Endothelial cell of umbilical vein (primary cell): Measurements from ENCODE around the gene ATP5IF1. TPM values are rescaled to one million over a fixed set of nuclear protein-coding genes. Genes with fewer than 3 reads are reported as not detected.

ENCODE experiments used
- BruUV-seq: library from RNA; stranded (reverse); fragments of 400-500 nt; replicated peaks from 2 replicates; lab custom pipeline; 2021; lab: Mats Ljungman, UMichigan
- CTCF ChIA-PET: fragments of 300-600, 350-600 bp; sonication (Branson Sonifier 250); formaldehyde crosslinking; loops from one replicate; lab custom pipeline; 2021; ENCODE audit warnings: antibody characterized with exemption, inconsistent platforms; lab: Charles Lee
- POLR2A ChIA-PET: fragments of 300-600, 350-600 bp; sonication (Branson Sonifier 250); formaldehyde crosslinking; loops from one replicate; lab custom pipeline; 2021; ENCODE audit warnings: antibody characterized with exemption, inconsistent platforms; lab: Charles Lee
- DNase-seq: peaks from one replicate; pipeline ENCODE4 v3.0.0-alpha.2; 2011; ENCODE audit warnings: low read depth, low spot score
- FAIRE-seq: peaks from 2 replicates; lab custom pipeline; 2011; peaks lifted over from hg19 to GRCh38; lab: Jason Lieb, UNC
- H2AFZ ChIP-seq: 2 replicates; pipeline ENCODE4 v1.6.0; 2012; ENCODE audit warnings: low read depth, low read length, control low read depth, inconsistent platforms
- H3K27ac ChIP-seq: 2 replicates; pipeline ENCODE4 v1.5.1; 2011; ENCODE audit warnings: low read depth, mild to moderate bottlenecking, control low read depth, low read length, moderate library complexity; ENCODE audit not compliant: insufficient read depth
- H3K27me3 ChIP-seq, 2 experiments: 2 replicates each; pipeline versions ENCODE4 v1.6.0 to v1.6.1; 2011; ENCODE audit warnings: low read length in 2 of 2, mixed read lengths in 1 of 2; ENCODE audit not compliant: control insufficient read depth in 2 of 2, insufficient read depth in 2 of 2
- H3K36me3 ChIP-seq, 2 experiments: 2 replicates in 1 of 2; 3 replicates in 1 of 2; pipeline ENCODE4 v1.5.1; 2011; ENCODE audit warnings: low read length in 2 of 2, mild to moderate bottlenecking in 1 of 2, moderate library complexity in 1 of 2; ENCODE audit not compliant: control insufficient read depth in 2 of 2, insufficient read depth in 2 of 2; ENCODE audit errors: extremely low read depth in 1 of 2
- H3K4me1 ChIP-seq: 3 replicates; pipeline ENCODE4 v1.5.1; 2011; ENCODE audit warnings: mild to moderate bottlenecking, low read length; ENCODE audit not compliant: control insufficient read depth, insufficient read depth; ENCODE audit errors: extremely low read depth
- H3K4me2 ChIP-seq: 2 replicates; pipeline ENCODE4 v1.6.1; 2011; ENCODE audit warnings: low read length, control low read depth, mixed read lengths; ENCODE audit not compliant: insufficient read depth
- H3K4me3 ChIP-seq, 3 experiments: fragments of 200-600 bp in 1 of 3; sonication (generic), shearing (Covaris generic) in 1 of 3; replicated peaks in 1 of 3; 2 replicates each; pipeline ENCODE4 v1.5.1; 2011 to 2016; ENCODE audit warnings: control low read depth in 3 of 3, low read length in 3 of 3, mild to moderate bottlenecking in 2 of 3, inconsistent platforms in 1 of 3, low read depth in 1 of 3, moderate library complexity in 1 of 3; ENCODE audit not compliant: insufficient read depth in 1 of 3
- H3K79me2 ChIP-seq: 2 replicates; pipeline ENCODE4 v1.6.0; 2012; ENCODE audit warnings: low read length, inconsistent platforms; ENCODE audit not compliant: control insufficient read depth, insufficient read depth
- H3K9ac ChIP-seq: replicated peaks from 2 replicates; pipeline ENCODE3; 2011; ENCODE audit warnings: low read length, control low read depth; ENCODE audit not compliant: insufficient read depth; ENCODE audit errors: extremely low read depth
- H3K9me1 ChIP-seq: replicated peaks from 3 replicates; pipeline ENCODE4 v1.6.0; 2011; ENCODE audit warnings: mild to moderate bottlenecking, low read length; ENCODE audit not compliant: control insufficient read depth, insufficient read depth; ENCODE audit errors: extremely low read depth
- H3K9me3 ChIP-seq: replicated peaks from 2 replicates; pipeline ENCODE4 v1.5.1; 2012; ENCODE audit warnings: low read length, inconsistent platforms; ENCODE audit not compliant: control insufficient read depth, insufficient read depth
- H4K20me1 ChIP-seq: replicated peaks from 2 replicates; pipeline ENCODE3; 2011; ENCODE audit warnings: mild to moderate bottlenecking, low read length; ENCODE audit not compliant: control insufficient read depth, insufficient read depth; ENCODE audit errors: extremely low read depth
- CTCF ChIP-seq, 2 donors: IDR thresholded peaks; 1 replicate in 1 of 2; 2 replicates in 1 of 2; pipeline ENCODE4 v1.5.1; 2011; ENCODE audit warnings: low read length in 2 of 2, mild to moderate bottlenecking in 2 of 2, moderate library complexity in 2 of 2, control low read depth in 1 of 2, inconsistent platforms in 1 of 2, low read depth in 1 of 2; ENCODE audit not compliant: insufficient read depth in 1 of 2; ENCODE audit errors: extremely low read depth in 1 of 2
- JUN ChIP-seq: IDR thresholded peaks from 2 replicates; pipeline ENCODE4 v1.6.1; 2011; ENCODE audit warnings: borderline replicate concordance, low read depth; ENCODE audit not compliant: insufficient read length, insufficient read depth
- POLR2AphosphoS5 ChIP-seq: IDR thresholded peaks from 2 replicates; pipeline ENCODE4 v1.6.1; 2012; ENCODE audit warnings: low read depth, mild to moderate bottlenecking, control low read depth, low read length, moderate library complexity; ENCODE audit not compliant: insufficient read depth
- dilution Hi-C: fragments of 300-500 bp; cut with MboI; formaldehyde crosslinking; loops from one replicate; pipeline ENCODE4 v1.15.0; 2019; ENCODE audit warnings: low sequenced_read_pairs; ENCODE audit not compliant: extremely low pct_ligation_motif_present
- intact Hi-C: fragments of 100-400 bp; cut with micrococcal nuclease; formaldehyde crosslinking; loops from one replicate; pipeline ENCODE4 v1.10.0; 2022
- polyA plus RNA-seq, 4 experiments: library from polyadenylated mRNA; depleted of rRNA in 3 of 4; stranded (reverse) in 3 of 4; unstranded in 1 of 4; fragments of >200 nt; gene quantifications; 2 replicates each; pipeline versions ENCODE4 v1.2.1 to v1.2.3, GENCODE V29; 2011 to 2012; ENCODE audit warnings: missing spikeins in 1 of 4
- total RNA-seq: library from RNA; stranded (reverse); gene quantifications from 2 replicates; pipeline ENCODE4 v1.2.3, GENCODE V29; 2021
- TF ChIP-seq, protein P1 (sequence below): IDR thresholded peaks from 2 replicates; pipeline ENCODE4 v1.6.1; 2011; ENCODE audit not compliant: insufficient read depth, insufficient read length

ATP5IF1 gene
- total and polyA plus RNA-seq, 2 donors (not counting 3 experiments of a cell fraction or from before 2014, with no cell fraction given): 133 to 243 TPM

- Histone ChIP-seq H3K4me2 (no peak overlapping the region), H3K27me3 (no peaks in the 10 kb centered on the region), H3K9ac (no peak overlapping the region), H3K36me3 (peaks cover 19 to 27% of the 10 kb centered on the region in 2 experiments), H2AFZ (no peak overlapping the region), H3K9me3 (no peaks in the 10 kb centered on the region), H3K9me1 (no peaks in the 10 kb centered on the region), H4K20me1 (no peaks in the 10 kb centered on the region), H3K27ac (no peak overlapping the region), H3K4me3 (no peak overlapping the region), H3K79me2 (no peaks in the 10 kb centered on the region), H3K4me1 (no peaks in the 10 kb centered on the region)
- POLR2A ChIA-PET: no interaction called here
- no TSS peak for BruUV-seq
- intact Hi-C loops: loop anchor here (10.0 kb wide), 1 partner anchor 216 kb away; no protein-coding TSS in a partner anchor
- FAIRE-seq: no peak
- no peak for DNase-seq
- dilution Hi-C loops: no loop called here
- no peak for TF ChIP-seq POLR2AphosphoS5
- TF ChIP-seq JUN: no peak
- TF ChIP-seq CTCF (IDR thresholded peaks at IDR 0.05; ENCODE audit: extremely low read depth in 1 of 2, insufficient read depth in 1 of 2, low read depth in 1 of 2, low read length in 2 of 2): no peak
- TF ChIP-seq, protein P1, sequence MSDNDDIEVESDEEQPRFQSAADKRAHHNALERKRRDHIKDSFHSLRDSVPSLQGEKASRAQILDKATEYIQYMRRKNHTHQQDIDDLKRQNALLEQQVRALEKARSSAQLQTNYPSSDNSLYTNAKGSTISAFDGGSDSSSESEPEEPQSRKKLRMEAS: no peak
- CTCF ChIA-PET: no interaction called here
Measured at GRCh38 chr1:28200234-28200873, 35.6 kb upstream of the ATP5IF1 start.
